Esophagus muscularis mucosa (tissue), 3 donors: Measurements from ENCODE around the gene C11orf65.

Experiments used
- EP300 ChIP-seq: sonication (generic); formaldehyde crosslinking; IDR thresholded peaks from one replicate; pipeline ENCODE4 v1.6.1; 2017; ENCODE audit warnings: antibody characterized with exemption
- POLR2A ChIP-seq: fragments of 450-650 bp; IDR thresholded peaks from one replicate; pipeline ENCODE4 v1.6.1; 2017; ENCODE audit warnings: antibody characterized with exemption, moderate library complexity, mild to moderate bottlenecking, low read depth
- POLR2AphosphoS5 ChIP-seq, 2 donors: sonication (generic); formaldehyde crosslinking; IDR thresholded peaks; one replicate each; pipeline ENCODE4 v1.6.1; 2017; ENCODE audit warnings: antibody characterized with exemption in 2 of 2

DNA sequence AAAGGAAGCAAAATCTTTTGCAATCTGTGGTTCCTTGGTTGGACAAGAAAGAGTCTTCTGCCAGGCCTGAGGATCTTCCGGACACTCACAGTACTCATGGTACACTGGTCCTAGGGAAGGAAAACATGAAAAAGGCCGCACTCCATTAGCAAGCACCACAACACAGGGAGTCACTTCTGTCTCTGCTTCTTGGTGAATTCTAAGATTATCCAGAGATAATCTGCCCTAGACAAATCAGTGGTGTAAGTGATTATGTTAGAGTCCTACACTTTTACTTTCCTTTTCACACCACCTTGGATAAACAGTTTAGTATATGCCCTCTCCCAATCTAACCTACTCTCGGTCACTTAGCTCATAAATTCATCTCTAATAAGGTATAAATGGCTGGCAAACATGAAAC is 19.0 kb upstream of the C11orf65 start:
- TF ChIP-seq EP300, result no peak
- no peak for TF ChIP-seq POLR2AphosphoS5 (IDR thresholded peaks at IDR 0.05)
- no peak for TF ChIP-seq POLR2A
